Astrocyte of the spinal cord (primary cell): ENCODE measurements around the gene CREB5.
"Not testable (repeated sequence)": the region's sequence is repeated elsewhere in the genome, so short reads cannot be mapped to it uniquely, and the experiment has no call there.

ENCODE experiments used
- DNase-seq: peaks from one replicate; pipeline ENCODE4 v3.0.0; 2011; ENCODE audit warnings: low read depth, low spot score
- H3K4me3 ChIP-seq: 2 replicates; pipeline ENCODE4 v1.5.1; 2011; ENCODE audit warnings: low read depth, mild to moderate bottlenecking, low read length, moderate library complexity
- CTCF ChIP-seq: IDR thresholded peaks from 2 replicates; pipeline ENCODE4 v1.5.1; 2012; ENCODE audit warnings: low read depth, mild to moderate bottlenecking, low read length, inconsistent platforms
- in situ Hi-C: cut with HindIII; loops from 2 replicates; pipeline ENCODE4 v1.10.0; 2017; ENCODE audit warnings: low sequenced_read_pairs

CREB5 gene

GRCh38 chr7:28779954-28780353 is 367.6 kb downstream of the CREB5 start:
- no peak for DNase-seq
- in situ Hi-C loops: no loop called here
- no peak overlapping the region for H3K4me3 ChIP-seq
- no peak for TF ChIP-seq CTCF

GRCh38 chr7:28782362-28782761 is 370.0 kb downstream of the CREB5 start:
- H3K4me3 ChIP-seq: no peak overlapping the region
- DNase-seq: no peak
- in situ Hi-C loops: no loop called here
- no peak for TF ChIP-seq CTCF

GRCh38 chr7:28784171-28784902 is 372.0 kb downstream of the CREB5 start:
- in situ Hi-C loops: no loop called here
- TF ChIP-seq CTCF: no peak
- DNase-seq: peak; percentile 68

GRCh38 chr7:28785041-28785995 is 373.0 kb downstream of the CREB5 start:
- H3K4me3 ChIP-seq: no peak overlapping the region
- TF ChIP-seq CTCF: no peak
- DNase-seq: no peak
- in situ Hi-C loops: no loop called here

More at GRCh38 chr7:28784171-28784902, 372.0 kb downstream of the CREB5 start:
- H3K4me3 ChIP-seq: no peak overlapping the region

GRCh38 chr7:28786156-28786555 is 373.8 kb downstream of the CREB5 start:
- in situ Hi-C loops, H3K4me3 ChIP-seq, DNase-seq: not testable (repeated sequence)

- in situ Hi-C loops: no loop called here
- DNase-seq: no peak
- no peak overlapping the region for H3K4me3 ChIP-seq
- TF ChIP-seq CTCF: no peak
These were observed 374.8 kb downstream of the CREB5 start for GRCh38 chr7:28787106-28787505.

- in situ Hi-C loops: no loop called here
- DNase-seq: no peak
- H3K4me3 ChIP-seq: no peak overlapping the region
- TF ChIP-seq CTCF: no peak
These were observed 378.1 kb downstream of the CREB5 start for GRCh38 chr7:28790467-28790866.
